HG03565 (cell line): ENCODE measurements around the gene CCL17.

Source experiments
- ATAC-seq: cut with Tn5 transposase; IDR thresholded peaks from one replicate; pipeline ENCODE4 v1.9.1; 2021; ENCODE audit warnings: mild to moderate bottlenecking, moderate library complexity; ENCODE audit not compliant: unreplicated experiment

The CCL17 gene

GRCh38 chr16:57377080-57377841, 27.3 kb upstream of the CCL17 start:
- ATAC-seq: peak; percentile 74

DNA sequence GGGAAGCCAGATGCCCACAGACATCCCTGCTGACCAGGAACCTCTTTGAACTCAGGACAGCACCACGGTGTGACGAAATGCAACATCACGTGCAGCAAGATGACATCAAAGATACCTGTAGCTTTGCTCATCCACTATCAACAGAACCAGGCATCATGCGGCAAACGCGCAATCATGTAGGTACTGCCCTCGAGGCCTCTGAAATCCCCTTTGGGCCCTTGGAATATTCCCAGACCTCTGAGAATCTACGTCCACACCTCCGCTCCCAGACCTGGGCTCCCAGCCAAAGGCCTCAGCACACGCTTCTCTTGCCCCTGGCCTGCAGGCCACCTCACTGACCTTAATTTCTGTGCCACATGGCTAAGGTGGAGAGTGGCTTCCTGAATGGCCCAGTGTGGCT, 25.0 kb upstream of the CCL17 start:
- ATAC-seq: no peak

GRCh38 chr16:57380671-57381462, 23.7 kb upstream of the CCL17 start:
- no peak for ATAC-seq

- ATAC-seq: no peak
Measured at GRCh38 chr16:57381791-57382534, 22.6 kb upstream of the CCL17 start.

DNA sequence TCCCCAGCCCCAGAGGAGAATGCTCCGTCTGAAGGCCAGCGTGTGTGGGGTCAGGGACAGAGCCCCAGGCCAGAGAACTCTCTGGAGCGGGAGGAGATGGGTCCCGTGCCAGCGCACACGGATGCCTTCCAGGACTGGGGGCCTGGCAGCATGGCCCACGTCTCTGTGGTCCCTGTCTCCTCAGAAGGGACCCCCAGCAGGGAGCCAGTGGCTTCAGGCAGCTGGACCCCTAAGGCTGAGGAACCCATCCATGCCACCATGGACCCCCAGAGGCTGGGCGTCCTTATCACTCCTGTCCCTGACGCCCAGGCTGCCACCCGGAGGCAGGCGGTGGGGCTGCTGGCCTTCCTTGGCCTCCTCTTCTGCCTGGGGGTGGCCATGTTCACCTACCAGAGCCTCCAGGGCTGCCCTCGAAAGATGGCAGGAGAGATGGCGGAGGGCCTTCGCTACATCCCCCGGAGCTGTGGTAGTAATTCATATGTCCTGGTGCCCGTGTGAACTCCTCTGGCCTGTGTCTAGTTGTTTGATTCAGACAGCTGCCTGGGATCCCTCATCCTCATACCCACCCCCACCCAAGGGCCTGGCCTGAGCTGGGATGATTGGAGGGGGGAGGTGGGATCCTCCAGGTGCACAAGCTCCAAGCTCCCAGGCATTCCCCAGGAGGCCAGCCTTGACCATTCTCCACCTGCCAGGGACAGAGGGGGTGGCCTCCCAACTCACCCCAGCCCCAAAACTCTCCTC, 21.9 kb upstream of the CCL17 start:
- ATAC-seq: no peak

- no peak for ATAC-seq
Measured at GRCh38 chr16:57383276-57384247, 21.0 kb upstream of the CCL17 start.

DNA sequence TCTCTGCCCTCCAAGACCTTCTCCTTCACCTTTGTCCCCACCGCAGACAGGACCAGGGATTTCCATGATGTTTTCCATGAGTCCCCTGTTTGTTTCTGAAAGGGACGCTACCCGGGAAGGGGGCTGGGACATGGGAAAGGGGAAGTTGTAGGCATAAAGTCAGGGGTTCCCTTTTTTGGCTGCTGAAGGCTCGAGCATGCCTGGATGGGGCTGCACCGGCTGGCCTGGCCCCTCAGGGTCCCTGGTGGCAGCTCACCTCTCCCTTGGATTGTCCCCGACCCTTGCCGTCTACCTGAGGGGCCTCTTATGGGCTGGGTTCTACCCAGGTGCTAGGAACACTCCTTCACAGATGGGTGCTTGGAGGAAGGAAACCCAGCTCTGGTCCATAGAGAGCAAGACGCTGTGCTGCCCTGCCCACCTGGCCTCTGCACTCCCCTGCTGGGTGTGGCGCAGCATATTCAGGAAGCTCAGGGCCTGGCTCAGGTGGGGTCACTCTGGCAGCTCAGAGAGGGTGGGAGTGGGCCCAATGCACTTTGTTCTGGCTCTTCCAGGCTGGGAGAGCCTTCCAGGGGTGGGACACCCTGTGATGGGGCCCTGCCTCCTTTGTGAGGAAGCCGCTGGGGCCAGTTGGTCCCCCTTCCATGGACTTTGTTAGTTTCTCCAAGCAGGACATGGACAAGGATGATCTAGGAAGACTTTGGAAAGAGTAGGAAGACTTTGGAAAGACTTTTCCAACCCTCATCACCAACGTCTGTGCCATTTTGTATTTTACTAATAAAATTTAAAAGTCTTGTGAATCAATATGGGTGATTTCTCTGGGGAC, 20.1 kb upstream of the CCL17 start:
- ATAC-seq: no peak

DNA sequence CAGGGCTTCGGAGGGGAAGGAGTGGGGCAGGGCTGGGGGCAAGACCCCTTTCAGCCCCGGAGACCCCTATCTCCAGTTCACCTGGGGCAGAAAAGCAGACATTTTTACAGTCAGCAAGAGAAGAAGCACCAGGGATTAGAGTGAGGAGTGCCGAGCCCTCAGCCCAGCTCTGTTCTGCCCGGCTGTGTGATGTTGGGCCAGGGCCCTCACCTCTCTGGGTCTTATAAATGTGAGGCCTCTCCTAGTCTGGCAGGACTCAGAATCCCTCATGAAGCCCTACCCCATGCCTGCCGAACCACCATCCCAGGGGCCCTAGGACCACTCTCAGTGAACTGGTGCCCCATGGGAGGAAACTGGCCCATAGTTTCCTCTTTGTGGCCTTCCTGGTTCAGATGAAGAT, 19.5 kb upstream of the CCL17 start:
- ATAC-seq: no peak

DNA sequence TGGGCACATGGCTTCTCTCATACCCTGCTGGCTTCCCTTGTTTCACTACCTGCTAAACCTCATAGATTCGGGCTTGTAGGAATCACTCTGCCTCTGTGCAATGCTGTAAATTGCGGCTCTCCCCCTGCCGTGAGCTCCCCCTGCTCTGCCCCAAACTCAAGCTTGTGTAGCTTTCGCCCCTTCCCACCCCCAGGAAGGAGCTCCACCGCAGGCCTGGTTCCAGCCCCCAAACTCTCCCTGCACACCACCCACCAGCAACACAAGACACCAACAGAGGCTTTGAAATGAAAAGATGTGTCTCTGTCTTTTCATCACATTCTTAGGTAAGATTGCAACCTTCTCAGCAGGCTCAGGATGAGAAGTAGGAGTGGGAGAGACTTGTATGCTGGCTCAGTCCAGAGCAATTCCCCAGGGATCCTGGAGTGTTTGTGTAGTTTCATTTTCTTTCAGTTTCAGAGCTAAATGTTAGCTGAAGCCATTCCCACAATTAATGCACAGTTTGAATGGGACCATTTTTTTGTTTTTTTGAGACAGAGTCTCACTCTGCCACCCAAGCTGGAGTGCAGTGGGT, 18.1 kb upstream of the CCL17 start:
- ATAC-seq: no peak

DNA sequence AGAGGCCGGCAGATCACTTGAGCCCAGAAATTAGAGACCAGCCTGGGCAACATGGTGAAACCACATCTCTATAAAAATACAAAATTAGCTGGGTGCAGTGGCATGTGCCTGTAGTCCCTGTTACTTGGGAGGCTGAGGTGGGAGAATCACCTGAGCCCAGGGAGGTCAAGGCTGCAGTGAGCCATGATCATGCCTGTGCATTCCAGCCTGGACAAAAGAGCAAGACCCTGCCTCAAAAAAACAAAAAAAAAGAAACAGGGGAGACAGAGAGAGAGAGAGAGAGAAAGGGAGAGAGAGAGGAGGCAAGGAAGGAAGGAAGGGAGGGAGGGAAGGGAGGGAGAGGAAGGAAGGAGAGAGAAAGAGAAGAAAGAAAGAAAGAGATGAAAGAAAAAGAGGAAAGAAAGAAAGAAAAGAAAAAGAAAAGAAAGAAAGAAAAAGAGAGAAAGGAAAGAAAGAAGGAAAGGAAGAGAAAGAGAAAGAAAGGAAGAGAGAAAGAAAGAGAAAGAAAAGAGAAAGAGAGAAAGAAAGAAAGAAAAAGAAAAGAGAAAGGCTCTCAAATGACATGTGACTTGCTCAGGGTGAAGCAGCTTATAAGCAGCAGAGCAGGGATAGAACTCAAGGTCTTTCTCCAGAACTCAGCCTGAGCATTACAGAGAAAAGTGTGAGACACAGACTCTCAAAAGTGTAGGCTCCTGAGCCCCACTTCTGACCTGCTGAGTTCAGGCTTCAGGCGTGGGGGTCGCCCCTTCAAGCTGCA, 16.8 kb upstream of the CCL17 start:
- no peak for ATAC-seq

DNA sequence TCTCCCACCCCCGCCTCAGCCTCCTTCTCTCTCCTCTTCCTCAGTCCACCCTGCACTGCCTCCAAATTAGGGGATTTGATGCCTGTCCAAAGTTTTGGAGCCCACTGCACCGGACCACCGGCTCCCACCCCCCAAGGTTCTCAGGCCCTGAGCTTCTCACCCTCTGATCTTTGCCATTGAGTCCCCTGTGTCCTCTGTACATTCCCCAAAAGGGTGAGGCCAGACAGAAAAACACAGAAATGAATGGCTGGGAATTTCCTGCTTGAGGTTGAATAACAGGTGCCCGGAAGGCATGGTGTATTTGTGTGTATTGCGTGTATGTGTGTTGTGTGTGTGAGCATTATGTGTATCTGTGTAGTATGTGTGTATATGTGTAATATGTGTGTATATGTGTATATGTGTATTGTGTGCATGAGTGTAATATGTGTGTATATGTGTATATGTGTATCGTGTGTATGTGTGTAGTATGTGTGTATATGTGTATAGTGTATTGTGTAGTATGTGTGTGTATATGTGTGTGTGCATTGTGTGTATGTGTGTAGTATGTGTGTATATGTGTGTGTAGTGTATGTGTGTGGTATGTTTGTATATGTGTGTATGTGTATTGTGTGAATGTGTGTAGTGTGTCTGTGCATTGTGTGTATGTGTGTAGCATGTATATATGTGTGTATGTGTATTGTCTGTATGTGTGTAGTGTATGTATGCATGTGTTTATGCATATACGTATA, 16.0 kb upstream of the CCL17 start:
- ATAC-seq: no peak

DNA sequence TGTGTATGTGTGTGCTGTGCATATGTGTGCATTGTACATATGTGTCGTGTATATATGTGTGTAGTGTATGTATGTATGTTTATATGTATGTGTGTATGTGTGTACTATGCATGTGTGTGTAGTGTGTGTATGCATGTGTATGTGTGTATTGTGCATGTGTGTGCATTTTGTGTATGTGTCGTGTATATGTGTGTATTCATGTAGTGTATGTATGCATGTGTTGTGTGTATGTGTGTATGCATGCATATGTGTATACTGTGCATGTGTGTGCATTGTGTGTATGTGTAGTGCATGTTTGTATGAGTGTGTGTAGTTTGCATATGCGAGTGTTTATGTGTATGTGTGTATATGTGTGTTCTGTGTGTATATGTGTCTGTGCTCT, 15.5 kb upstream of the CCL17 start:
- no peak for ATAC-seq

DNA sequence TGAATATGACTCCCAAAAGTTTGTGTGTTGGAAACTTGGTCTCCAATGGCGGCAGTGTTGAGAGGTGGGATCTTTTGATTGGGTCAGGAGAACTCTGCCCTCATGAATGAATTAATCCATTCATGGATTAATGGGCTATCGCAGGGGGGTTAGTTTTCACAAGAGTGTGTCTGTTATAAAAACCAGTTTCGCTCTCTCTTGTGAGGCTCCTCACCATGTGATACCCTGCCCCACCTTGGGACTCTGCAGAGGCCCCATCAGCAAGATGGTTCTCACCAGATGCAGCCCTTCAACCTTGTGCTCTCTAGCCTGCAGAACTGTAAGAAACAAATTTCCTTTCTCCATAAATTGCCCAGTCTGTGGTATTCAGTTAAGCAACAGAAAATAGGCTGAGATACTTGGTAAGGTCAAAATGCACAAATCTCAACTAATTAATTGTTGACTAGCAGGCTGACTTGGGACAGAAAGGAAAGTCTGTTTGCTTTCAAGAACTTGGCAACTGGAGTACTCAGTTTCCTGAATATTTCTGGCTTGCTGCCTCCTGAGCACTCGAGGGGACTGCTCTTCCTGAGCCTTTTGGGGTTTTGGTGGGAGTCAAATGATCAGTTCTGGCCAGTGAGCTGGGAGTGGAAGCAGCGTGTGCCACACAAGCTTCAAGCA, 13.8 kb upstream of the CCL17 start:
- ATAC-seq: no peak

DNA sequence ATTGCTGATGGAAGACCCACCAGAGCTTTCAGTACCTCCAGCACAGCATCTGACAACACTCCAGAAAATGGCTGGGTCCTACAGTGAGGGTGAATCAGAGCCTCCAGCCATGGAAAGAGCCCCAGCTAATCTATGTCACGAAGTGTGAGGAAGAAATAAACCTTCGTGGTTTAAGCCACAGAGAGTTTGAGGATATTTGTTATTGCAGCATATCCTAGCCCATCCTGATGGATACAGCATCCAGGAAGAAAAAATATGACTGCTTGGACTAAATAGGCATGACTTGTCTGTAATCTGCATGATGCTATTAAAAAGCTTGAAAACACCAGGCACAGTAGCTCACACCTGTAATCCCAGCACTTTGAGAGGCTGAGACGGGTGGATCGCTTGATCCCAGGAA, 13.3 kb upstream of the CCL17 start:
- no peak for ATAC-seq

GRCh38 chr16:57391708-57392107, 12.9 kb upstream of the CCL17 start:
- no peak for ATAC-seq

DNA sequence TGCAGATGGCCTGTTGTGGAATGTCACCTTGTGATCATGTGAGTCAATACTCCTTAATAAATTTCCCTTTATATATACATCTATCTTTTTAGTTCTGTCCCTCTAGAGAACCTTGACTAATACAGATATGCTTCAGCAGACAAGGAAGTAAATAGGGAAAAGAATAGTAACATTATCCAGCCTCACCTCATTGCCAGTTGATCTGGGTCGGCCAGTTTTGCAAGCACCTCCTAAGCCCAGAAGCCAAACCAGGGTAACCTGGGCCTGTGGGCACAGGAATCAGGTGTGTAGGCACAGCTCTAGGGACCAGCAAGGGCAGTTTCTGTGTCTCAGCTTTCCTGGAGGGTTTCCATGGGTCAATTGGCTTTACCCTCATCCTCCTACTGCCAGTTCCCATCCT, 11.9 kb upstream of the CCL17 start:
- ATAC-seq: no peak

- no peak for ATAC-seq
Measured at GRCh38 chr16:57394444-57394843, 10.1 kb upstream of the CCL17 start.
